ENCODE measurements around the gene PPP2R5D.

The PPP2R5D gene

DNA sequence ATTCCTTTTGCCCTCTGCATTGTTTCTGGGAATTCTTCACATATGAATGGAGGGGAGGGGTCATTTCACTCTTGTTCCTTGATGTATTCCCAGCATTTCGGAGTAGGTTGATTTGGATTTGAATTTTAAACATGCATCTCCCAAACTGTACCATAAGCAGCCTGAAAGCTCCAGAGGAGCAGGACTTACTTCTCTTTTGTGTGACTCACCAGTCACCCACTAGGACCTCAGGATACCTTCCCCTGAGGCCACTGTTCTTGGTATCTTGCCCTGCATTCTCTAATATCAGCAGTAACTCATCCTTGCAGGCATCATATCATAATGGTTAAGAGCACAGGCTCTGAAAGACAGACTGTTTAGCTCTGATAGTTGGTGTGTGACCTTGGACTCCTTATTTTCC lies 74.2 kb downstream of the PPP2R5D start:
- Histone ChIP-seq H3K4me2 (ENCODE audit: low read length) (peak overlapping the region; percentile 96), H2AFZ (ENCODE audit: low read depth, low read length) (no peak overlapping the region), H3K9ac (ENCODE audit: low read length) (peak overlapping the region; percentile 72), H3K4me3 (ENCODE audit: low read length) (peak overlapping the region; percentile 76), H3K36me3 (replicated peaks; ENCODE audit: low read depth, low read length) (peaks cover 16% of the 10 kb centered on the region), H3K4me1 (ENCODE audit: low read length) (peaks cover 17% of the 10 kb centered on the region), H3K9me3 (ENCODE audit: insufficient read depth, low read length) (no peaks in the 10 kb centered on the region), H3K27ac (ENCODE audit: low read length) (peak overlapping the region; percentile 3; the same call in 1 of the 2 replicates), H4K20me1 (ENCODE audit: insufficient read depth, low read length) (no peaks in the 10 kb centered on the region), H3K27me3 (ENCODE audit: low read depth, low read length) (no peaks in the 10 kb centered on the region), H3K79me2 (ENCODE audit: low read length) (peaks cover 18% of the 10 kb centered on the region)
- TF ChIP-seq CTCF (IDR thresholded peaks at IDR 0.05; ENCODE audit: low read depth, low read length), result no peak
- TF ChIP-seq EZH2phosphoT487 (IDR thresholded peaks at IDR 0.05; ENCODE audit: low read depth), result no peak

DNA sequence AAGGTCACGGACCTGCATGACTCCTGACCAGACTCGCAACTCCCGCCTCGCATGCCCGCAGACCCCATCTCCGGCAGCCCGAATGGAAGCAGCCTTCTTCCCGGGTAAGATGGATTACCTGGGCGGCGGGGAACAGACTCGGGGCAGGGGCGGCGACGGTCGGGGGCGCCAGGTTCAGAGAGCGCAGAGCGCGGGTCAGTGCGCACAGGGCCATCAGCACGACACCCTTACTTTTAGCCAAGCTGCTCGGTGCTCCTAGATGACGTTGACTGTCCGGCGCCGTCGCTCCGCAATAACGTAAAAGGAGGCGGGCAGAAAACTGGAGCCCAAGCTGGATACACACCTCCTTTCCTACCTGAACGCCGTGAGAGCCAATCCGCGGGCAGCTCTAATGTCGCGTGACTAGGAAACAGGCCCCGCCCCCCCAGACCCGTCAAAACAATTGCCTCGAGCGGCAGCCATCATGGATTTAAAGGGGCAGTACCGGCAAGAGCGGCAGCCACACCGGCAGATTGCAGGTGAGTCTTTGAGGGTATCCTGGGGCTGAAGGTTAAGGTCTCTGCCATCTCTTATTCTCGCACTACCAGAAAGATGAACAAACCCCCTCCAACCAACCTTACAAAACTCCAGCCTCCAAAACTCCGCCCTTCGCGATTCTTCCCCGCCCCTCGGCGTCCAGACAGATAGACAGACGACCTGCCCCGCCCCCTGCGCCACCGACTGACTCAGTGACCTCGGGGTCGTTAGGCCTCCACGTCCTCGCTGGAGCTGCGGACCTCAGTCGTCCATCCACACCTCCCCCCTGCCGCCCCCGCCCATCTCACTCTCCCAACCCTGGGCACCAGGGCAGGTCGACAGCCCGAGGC lies 75.0 kb downstream of the PPP2R5D start, which contains the start of the genes KLC4 and MRPL2:
TSS of gene KLC4 (plus strand) at position 464 of the 866 bp plus-strand sequence. CDS start 1,705 bp downstream, outside the sequence.
TSS of gene MRPL2 (minus strand) at position 267 of the 866 bp plus-strand sequence. CDS start at position 214, 53 bp downstream.
- H3K4me3 ChIP-seq (ENCODE audit: low read length), result peak within 1 kb of the TSS; percentile 76
- H3K27ac ChIP-seq (ENCODE audit: low read length), result peak within 1 kb of the TSS; percentile 49
- no peak for TF ChIP-seq CTCF (IDR thresholded peaks at IDR 0.05; ENCODE audit: low read depth, low read length)
- no peak for TF ChIP-seq EZH2phosphoT487 (IDR thresholded peaks at IDR 0.05; ENCODE audit: low read depth)
- H3K9ac ChIP-seq (ENCODE audit: low read length), result peak within 1 kb of the TSS; percentile 72
- H2AFZ ChIP-seq (ENCODE audit: low read depth, low read length), result peak within 1 kb of the TSS; percentile 96
- no peaks in the 10 kb centered on the region for H3K9me3 ChIP-seq (ENCODE audit: insufficient read depth, low read length)
- H3K27me3 ChIP-seq (ENCODE audit: low read depth, low read length), result no peaks in the 10 kb centered on the region
- H3K4me1 ChIP-seq (ENCODE audit: low read length), result peaks cover 13% of the 10 kb centered on the region
- H3K79me2 ChIP-seq (ENCODE audit: low read length), result peaks cover 18% of the 10 kb centered on the region
- H3K36me3 ChIP-seq (replicated peaks; ENCODE audit: low read depth, low read length), result peaks cover 16% of the 10 kb centered on the region
- H3K4me2 ChIP-seq (ENCODE audit: low read length), result peak within 1 kb of the TSS; percentile 96
- no peaks in the 10 kb centered on the region for H4K20me1 ChIP-seq (ENCODE audit: insufficient read depth, low read length)

GRCh38 chr6:43060034-43060754 lies 75.8 kb downstream of the PPP2R5D start:
- Histone ChIP-seq H3K4me1 (ENCODE audit: low read length) (peaks cover 13% of the 10 kb centered on the region), H3K27ac (ENCODE audit: low read length) (peak overlapping the region; percentile 49; the same call in 1 of the 2 replicates), H4K20me1 (ENCODE audit: insufficient read depth, low read length) (no peaks in the 10 kb centered on the region), H3K9ac (ENCODE audit: low read length) (peak overlapping the region; percentile 69), H3K36me3 (replicated peaks; ENCODE audit: low read depth, low read length) (peaks cover 16% of the 10 kb centered on the region), H3K79me2 (ENCODE audit: low read length) (peaks cover 18% of the 10 kb centered on the region), H3K27me3 (ENCODE audit: low read depth, low read length) (no peaks in the 10 kb centered on the region), H3K9me3 (ENCODE audit: insufficient read depth, low read length) (no peaks in the 10 kb centered on the region), H3K4me3 (ENCODE audit: low read length) (peak overlapping the region; percentile 76), H3K4me2 (ENCODE audit: low read length) (peak overlapping the region; percentile 83), H2AFZ (ENCODE audit: low read depth, low read length) (peak overlapping the region; percentile 96)
- TF ChIP-seq CTCF (IDR thresholded peaks at IDR 0.05; ENCODE audit: low read depth, low read length) (no peak), EZH2phosphoT487 (IDR thresholded peaks at IDR 0.05; ENCODE audit: low read depth) (no peak)
